LoVo (cell line): Measurements from ENCODE around the gene WHAMM.
"Not testable (repeated sequence)": the region's sequence is repeated elsewhere in the genome, so short reads cannot be mapped to it uniquely, and the experiment has no call there.

Experiments
- DNase-seq: peaks from one replicate; pipeline ENCODE4 v3.0.0-alpha.2; 2016; ENCODE audit warnings: low spot score

WHAMM gene, protein sequence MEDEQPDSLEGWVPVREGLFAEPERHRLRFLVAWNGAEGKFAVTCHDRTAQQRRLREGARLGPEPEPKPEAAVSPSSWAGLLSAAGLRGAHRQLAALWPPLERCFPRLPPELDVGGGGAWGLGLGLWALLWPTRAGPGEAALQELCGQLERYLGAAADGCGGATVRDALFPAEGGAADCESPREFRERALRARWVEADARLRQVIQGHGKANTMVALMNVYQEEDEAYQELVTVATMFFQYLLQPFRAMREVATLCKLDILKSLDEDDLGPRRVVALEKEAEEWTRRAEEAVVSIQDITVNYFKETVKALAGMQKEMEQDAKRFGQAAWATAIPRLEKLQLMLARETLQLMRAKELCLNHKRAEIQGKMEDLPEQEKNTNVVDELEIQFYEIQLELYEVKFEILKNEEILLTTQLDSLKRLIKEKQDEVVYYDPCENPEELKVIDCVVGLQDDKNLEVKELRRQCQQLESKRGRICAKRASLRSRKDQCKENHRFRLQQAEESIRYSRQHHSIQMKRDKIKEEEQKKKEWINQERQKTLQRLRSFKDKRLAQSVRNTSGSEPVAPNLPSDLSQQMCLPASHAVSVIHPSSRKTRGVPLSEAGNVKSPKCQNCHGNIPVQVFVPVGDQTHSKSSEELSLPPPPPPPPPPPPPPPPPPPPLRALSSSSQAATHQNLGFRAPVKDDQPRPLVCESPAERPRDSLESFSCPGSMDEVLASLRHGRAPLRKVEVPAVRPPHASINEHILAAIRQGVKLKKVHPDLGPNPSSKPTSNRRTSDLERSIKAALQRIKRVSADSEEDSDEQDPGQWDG

DNA sequence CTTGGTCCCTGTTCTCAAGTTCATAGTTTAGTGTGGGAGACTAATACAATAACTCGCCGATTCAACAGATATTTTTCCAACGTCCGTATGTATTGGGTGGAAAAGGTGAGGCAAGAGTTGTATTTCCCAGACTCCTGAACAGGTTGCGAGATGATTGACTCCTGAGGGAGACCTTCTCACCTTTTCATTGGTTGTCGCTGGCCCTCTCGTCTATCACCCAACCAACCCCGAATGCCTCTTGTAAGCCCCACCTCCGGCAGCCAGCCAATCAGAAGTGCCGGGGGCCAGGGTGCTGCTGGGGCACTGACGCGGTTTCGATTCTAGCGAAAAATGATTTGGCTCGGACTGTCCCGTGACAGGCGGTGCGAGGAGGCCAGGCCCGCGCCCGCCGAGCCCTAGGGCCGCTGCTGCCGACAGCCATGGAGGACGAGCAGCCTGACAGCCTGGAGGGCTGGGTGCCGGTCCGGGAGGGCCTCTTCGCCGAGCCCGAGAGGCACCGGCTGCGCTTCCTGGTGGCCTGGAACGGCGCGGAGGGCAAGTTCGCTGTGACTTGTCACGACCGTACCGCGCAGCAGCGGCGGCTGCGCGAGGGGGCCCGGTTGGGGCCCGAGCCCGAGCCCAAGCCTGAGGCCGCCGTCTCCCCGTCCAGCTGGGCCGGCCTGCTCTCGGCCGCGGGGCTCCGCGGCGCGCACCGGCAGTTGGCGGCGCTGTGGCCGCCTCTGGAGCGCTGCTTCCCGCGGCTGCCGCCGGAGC, at the start of gene WHAMM:
Gene WHAMM, plus strand, starts transcription at position 321 of the 753 bp plus-strand sequence. Its CDS starts 99 bp downstream, at position 420.
- DNase-seq = peak; percentile 98

DNA sequence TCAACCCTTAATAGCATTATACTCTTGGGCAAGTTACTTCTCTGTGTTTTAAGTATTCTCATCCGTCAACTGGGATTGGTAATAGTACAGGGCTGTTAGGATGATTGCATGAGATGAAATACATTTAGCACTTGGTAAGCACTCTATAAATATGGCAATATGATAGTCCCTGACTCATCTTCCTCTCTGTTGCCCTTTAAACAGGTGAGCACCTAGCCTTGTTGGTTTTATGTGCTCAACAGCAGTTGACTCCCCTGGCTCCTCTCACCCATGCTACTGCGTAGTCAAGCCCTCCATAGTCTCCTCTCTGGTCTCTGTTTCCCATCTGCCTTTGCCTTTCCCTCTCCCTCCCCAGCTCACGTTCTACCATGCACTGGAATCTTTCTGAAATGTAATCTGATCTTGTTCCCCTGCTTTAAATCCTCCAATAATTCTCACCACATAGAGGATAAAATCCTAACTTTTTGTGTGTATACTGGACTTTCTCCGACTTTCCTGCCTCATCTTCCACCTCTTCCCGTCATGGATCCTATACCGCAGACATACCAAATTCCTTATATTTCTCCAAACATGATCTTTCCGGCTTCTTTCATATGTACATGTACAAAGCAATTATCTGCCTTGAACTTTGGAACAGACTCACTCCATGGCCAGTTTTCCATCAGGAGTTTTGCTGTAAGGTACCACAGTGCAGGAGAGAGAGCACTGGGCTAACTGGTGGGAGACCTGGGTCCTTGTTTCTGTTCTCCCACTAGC, 45.9 kb upstream of the WHAMM start:
- DNase-seq = no peak

DNA sequence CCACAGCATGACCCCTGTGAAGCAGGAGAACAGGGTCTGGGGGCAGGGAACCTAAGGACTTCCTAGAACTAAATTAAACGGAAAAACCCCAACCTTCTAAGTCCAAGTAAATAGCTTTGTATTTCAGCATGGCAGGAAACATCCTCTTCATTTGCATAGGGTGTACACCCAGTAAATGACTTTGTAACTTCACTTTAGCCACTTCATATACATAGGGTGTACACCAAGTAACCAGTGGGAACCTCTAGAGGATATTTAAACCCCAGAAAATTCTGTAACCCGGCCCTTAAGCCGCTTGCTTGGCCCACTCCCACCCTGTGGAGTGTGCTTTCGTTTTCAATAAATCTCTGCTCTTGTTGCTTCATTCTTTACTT, 45.3 kb upstream of the WHAMM start:
- no peak for DNase-seq

- DNase-seq = no peak
Measured at GRCh38 chr15:82764740-82765139, 44.7 kb upstream of the WHAMM start.

DNA sequence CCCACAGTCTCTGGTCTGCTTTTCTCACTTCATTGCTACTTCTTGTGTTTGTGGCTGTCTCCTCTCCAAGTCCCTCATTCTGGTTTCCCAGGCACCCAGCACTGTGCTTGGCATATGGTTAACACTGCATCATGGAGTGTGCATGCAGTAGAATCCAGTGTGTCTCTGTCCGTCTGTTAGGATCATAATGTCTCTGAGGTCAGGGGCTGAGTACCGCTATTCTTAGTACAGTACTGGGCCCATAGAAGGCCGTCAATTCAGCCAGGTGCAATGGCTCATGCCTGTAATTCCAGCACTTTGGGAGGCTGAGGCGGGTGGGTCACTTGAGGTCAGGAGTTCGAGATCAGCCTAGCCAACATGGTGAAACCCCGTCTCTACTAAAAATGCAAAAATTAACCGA, 43.2 kb upstream of the WHAMM start:
- DNase-seq = not testable (repeated sequence)

DNA sequence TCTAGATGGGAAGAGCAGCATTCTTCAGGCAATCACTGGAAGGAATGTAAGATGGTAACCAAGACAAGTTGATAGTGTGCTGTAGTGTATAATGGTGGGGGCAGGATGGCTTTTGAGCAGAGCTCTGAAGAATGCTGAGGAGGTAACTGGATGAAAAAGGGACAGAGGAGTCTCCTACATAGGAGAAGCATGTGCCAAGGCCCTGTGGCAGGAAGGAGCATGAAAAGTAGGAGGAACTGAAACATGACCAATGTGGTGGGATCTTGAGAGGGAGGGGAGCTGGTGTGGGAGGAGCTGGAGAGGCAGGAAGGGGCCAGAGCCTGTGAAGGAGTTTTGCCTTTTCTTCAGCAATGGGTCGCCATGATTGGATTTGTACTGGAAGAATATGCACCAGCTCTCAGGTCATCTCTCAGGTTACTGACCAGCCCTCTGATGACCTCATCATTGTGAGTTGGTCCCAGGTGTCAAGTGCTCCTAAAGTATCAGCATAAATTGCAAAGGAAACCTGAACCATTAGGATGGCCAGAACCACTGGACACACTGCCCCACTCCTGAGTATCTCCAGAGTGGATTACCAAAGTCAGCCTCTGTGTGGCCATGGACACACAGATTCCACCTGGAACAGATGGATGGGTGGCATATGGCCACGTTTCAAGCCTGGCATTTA, 42.1 kb upstream of the WHAMM start:
- no peak for DNase-seq

GRCh38 chr15:82768414-82769054, 40.9 kb upstream of the WHAMM start:
- no peak for DNase-seq

DNA sequence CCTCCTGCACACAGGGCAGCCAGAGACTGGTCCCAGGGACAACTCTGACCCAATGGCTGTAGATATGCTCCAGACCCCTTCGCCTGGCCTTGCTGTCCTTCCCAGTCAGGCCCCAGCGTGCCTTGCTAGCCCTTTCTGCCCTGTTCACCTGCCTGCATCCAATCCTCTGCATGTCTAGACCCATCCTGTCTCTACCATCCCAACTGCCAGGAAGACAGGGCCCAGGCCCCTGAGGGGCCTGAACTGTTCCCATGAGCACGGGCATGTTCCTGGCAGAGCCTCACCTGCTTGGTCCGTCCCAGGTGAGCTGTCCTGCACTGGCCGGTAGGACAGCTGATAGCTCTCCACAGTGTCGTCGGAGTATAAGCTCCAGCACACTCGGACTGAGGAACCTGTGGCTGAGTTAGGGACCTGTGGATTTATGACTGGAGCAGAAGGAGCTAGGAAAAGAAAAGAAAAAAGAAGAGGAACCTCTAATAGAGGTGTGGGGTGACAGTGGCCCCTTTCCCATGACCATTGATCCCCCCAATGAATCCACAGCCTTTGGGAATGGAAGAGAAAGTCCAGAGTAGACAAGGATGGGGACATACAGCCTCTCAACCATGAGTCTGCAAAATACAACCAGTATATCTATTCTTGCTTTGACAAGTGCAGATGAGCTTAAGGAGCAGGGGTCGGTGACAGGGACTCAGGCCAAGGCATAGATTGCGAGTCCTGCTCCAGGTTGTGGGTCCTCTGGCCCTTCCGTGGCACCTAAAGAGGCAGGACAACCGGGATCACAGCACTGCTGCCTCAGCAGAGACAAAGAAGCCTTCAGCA, 37.4 kb upstream of the WHAMM start:
- no peak for DNase-seq

- no peak for DNase-seq
Measured at GRCh38 chr15:82774496-82774895, 34.9 kb upstream of the WHAMM start.

DNA sequence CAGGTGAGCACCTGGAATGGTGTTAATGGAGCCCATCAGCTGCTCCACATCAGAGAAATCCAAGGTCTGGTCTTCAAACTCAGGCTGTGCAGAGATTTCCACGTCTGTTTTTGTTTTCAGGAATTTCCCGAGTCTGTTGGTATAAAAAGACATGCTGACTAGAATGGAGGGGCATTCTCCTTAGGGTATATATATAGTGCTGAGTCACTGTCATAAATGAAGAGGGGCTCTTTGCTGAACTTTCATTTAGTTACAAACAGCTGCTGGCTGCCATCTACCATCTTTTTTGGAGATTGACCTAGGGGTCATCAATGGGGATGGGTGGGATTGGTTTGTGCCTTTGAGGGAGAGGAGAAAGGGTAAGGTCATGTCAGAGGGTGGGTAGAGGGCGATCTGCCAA, 30.7 kb upstream of the WHAMM start:
- DNase-seq = no peak

- DNase-seq = no peak
Measured at GRCh38 chr15:82781349-82781748, 28.1 kb upstream of the WHAMM start.

GRCh38 chr15:82788496-82788895, 20.9 kb upstream of the WHAMM start:
- DNase-seq = no peak

- no peak for DNase-seq
Measured at GRCh38 chr15:82789491-82789890, 19.9 kb upstream of the WHAMM start.

GRCh38 chr15:82790321-82790720, 19.1 kb upstream of the WHAMM start:
- peak; percentile 19 for DNase-seq

DNA sequence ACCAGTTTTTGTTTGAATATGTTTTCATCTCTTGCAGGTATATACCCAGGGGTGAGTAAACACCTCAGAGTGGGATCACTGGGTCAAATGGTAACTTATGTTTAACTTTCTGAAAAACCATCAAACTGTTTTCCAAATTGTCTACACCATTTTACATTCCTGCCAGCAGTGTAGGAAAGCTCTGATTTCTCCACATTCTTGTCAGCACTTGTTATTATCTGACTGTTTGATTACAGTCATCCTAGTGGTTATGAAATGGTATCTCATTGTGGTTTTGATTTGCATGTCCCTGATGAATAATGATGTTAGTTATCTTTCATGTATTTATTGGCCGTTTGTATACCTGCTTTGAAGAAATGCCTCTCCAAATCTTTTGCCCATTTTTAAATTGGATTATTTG, 17.4 kb upstream of the WHAMM start:
- DNase-seq = no peak

DNA sequence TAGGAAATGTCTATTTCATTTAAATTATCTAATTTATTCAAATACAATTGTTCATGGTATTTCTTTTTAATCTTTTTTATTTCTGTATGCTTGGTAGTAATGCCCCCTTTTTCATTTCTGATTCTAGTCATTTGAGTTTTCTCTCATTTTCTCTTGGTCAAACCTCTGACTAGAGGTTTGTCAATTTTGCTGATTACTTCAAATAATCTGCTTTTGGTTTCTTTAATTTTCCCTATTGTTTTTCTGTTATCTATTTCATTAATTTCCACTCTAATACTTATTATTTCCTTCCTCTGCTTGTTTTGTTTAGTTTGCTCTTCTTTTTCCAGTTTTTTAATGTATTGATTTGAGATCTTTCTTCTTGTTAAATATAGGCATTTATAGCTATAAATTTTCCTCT, 15.7 kb upstream of the WHAMM start:
- no peak for DNase-seq

- DNase-seq = no peak
Measured at GRCh38 chr15:82798104-82798503, 11.3 kb upstream of the WHAMM start.

DNA sequence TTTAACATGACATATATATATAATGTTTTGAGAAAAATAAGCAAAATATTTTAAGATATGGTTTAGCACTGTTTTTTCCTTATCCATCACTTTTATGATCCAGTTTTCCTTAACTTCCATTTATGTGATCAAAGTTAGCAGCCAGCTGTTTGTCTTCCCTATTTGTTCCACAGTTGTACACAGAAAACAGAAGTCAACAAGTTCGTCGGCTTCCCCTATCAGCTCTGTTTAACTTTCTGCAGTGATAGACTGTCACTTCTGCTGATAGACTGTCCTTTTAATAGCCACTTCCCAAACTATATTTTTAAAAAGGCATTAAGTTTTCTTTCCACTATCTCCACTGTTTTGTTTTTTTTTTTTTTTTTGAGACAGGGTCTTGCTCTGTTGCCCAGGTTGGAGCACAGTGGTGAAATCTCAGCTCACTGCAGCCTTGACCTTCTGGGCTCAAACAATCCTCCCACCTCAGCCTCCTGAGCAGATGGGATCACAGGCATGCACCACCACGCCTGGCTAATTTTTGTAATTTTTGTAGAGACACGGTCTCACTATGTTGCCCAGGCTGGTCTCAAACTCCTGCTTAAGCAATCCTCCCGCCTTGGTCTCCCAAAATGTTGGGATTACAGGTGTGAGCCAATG, 10.8 kb upstream of the WHAMM start:
- no peak for DNase-seq

DNA sequence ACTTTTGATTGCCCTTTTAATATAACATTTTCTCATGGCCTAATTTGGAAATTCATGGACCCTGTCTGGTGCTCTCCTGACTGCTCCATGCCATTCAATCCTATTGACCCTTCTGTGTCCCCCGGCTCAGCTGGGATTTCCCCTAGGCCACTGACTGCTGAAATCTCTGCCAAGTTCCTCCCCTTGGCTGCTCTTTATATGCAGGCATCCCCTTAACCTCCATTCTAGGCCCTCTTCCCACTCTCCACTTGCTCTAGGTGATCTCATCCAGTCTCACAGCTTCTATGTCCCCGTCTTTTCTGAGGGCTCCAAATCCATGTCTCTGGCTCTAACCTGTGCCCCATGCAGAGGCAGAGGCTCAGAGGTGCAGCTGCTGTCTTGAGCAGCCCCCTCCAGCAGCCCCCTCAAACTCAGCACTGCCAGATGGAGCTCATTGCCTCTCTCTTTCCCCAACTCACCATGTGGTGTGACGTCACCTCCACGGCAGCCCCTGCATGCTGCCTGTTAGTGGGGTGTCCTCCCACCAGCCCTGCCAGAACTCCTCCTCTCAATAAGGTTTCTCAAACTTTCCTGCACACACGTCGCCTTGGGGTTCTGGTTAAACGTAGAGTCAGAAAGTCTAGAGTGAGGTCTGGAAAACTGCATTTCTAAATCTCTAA, 10.1 kb upstream of the WHAMM start:
- no peak for DNase-seq
